HG03460 (cell line): Measurements from ENCODE around the gene ME1.
A peak's percentile ranks its signal among the peaks of the same experiment; 100 is the strongest.
"Not testable (repeated sequence)": the region's sequence is repeated elsewhere in the genome, so short reads cannot be mapped to it uniquely, and the experiment has no call there.

ENCODE experiments used
- ATAC-seq: cut with Tn5 transposase; IDR thresholded peaks from one replicate; pipeline ENCODE4 v1.9.1; 2021; ENCODE audit not compliant: unreplicated experiment

The ME1 gene

DNA sequence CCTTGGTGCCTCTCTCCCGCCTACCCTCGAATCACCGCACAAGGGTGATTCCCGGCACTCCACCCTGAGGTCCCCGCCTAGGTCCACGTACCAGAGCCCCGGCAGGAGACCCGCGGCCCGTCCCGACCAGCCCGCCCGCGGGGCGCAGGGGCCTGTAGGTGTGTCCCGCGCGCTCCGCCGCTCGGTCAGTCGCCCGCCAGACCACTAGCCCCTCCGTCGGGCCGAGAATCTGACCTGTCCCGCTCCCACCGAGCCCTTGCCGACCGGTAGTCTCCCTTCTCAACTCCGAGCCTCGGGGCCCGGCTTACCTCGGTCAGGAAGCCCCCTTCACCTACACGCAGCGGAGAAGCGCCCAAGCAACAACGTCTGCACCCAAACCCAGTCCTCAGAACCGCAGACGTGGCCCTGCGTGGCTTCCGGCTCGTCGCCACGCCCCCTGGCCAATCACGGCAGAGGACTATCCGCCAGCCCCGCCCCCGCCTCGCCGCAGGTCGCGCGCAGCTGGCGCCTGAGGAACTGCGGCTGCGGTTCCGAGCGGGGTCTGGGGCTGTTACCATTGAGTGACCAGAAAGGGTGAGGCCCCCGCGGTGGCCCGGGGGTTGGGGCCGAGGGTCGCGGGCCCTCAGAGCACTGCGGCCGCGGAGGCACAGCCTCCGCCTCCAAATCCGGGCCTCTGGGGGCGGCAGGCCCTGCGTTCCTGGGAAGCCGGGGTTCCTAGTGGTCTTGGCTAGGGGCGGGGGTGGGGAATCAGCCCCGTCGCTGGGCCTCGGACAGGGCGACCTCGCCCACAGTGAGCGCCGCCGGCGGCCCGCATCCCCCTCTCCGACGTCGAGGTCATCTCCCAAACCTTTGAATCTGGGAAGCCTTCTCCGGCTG lies 237.7 kb downstream of the ME1 start, which contains the start of the genes PGM3 and RWDD2A:
PGM3 (minus strand) TSS at position 395 of the 876 bp plus-strand sequence. CDS start 2,253 bp downstream, outside the sequence.
RWDD2A (plus strand) TSS at position 487 of the 876 bp plus-strand sequence. CDS start 1,095 bp downstream, outside the sequence.
- peak; percentile 97 for ATAC-seq

- no peak for ATAC-seq
These were observed 238.4 kb downstream of the ME1 start for GRCh38 chr6:83192456-83192855.

GRCh38 chr6:83191974-83192373 lies 238.9 kb downstream of the ME1 start:
- not testable (repeated sequence) for ATAC-seq

DNA sequence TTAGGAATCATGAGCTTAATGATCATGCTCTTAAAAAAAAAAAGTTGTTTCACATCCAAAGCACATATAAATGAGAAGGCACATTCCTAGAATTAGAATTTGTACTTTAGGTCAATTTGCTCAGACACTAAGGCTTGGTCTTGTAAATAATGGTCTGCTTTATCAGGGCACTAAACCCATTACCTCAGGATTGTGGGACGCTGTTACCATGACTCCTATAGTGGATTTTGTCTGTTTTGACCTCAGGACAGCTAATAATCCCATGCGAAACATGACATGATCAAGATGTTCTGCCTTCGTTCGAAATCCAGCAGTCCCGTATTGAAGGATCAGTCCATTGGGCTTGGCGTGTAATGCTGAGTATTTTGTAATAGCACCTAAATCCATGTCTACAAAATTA lies 240.2 kb downstream of the ME1 start:
- ATAC-seq = no peak

DNA sequence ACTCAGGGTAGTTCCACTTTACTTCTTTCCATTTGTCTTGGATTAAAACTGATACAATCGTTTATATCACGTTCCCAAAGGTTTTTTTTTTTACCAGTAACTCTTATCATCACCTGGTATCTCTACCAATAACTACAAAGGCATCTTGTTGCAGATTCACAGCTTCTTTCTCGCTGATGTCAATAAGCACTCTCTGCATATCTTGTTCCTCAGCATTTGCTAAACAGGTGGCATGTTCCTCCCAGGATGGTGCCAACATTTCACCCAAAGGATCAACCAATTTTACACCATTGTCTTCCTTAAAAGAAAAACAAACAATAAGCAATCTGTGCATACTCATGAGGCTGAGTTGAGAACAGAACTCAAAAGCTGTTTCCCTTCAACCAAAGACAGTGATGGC lies 242.3 kb downstream of the ME1 start:
- ATAC-seq = no peak

- no peak for ATAC-seq
These were observed 245.8 kb downstream of the ME1 start for GRCh38 chr6:83185096-83185495.

GRCh38 chr6:83183082-83183828 lies 247.6 kb downstream of the ME1 start:
- no peak for ATAC-seq

GRCh38 chr6:83182114-83182513 lies 248.7 kb downstream of the ME1 start:
- no peak for ATAC-seq

DNA sequence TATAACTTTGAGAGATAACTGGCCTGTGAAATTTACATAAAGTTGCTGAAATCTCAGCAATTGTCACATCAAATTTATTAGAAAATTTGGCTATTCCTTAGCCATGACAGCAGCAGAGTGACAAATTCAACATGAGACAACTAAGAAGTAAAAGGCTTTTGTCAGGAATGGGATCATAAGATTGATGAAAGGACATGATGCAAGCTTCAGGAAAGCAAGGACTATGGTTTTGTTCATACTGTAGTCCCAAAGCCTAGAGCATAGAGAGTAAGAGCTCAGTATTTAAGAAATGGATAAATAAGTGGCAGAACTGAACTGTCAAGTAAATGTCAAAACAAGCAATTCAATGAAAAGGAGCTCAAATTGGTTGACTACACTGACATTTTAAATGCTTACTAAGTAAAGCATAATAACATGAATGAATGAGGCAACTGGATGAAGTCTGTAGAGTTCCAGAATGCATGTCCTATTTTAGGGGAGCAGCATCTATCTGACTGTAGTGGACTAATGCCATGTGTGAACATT lies 250.4 kb downstream of the ME1 start:
- ATAC-seq = no peak

GRCh38 chr6:83176246-83176645 lies 254.6 kb downstream of the ME1 start:
- no peak for ATAC-seq

GRCh38 chr6:83169511-83169910 lies 261.3 kb downstream of the ME1 start:
- no peak for ATAC-seq

DNA sequence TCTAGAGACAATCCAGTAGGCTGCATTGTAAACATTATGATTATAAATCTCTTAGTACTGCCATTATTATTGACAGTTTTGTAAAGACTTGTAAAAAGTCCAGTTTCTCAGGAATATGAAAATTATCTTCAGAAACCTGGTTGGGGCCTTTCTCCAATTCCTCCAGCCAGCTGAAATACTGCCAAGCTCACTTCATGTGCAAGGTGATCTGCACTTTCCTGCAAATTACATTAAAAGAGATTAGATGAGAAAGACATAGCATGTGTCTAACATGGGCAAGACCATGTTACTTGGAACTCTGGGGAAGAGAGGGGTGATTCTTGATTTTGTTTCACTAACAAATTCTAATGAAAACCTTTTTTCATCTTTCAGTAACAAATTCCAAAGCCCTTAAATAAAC lies 261.7 kb downstream of the ME1 start:
- no peak for ATAC-seq

DNA sequence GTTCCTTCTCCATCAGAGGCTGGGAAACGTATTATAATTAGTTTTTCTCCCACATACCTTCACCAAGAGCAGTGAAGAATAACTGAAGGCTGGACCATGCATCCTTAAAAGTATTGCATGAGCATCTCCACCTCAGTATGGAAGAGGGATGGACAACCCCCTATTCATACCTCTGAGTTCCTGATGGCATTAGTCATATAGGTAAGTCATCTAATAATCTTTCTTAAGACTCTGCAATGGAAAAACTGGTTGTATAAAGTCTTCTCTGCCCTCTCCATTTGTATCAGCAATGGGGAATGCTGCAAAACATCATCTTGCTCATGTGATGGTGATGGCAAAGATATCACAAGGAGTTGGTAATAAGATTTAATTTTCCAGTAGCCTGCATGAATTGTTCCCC lies 262.3 kb downstream of the ME1 start:
- ATAC-seq = no peak

GRCh38 chr6:83167726-83168278 lies 263.0 kb downstream of the ME1 start:
- ATAC-seq = no peak
